Subcutaneous abdominal adipose tissue (tissue), 5 donors: ENCODE data around the gene MORN3.
"Not testable (repeated sequence)": the region's sequence is repeated elsewhere in the genome, so short reads cannot be mapped to it uniquely, and the experiment has no call there.

ENCODE experiments used
- H3K27ac ChIP-seq: one replicate; pipeline ENCODE4 v1.7.0; 2013; ENCODE audit warnings: low read depth, mild to moderate bottlenecking, inconsistent platforms, low read length, moderate library complexity
- H3K27me3 ChIP-seq, 5 donors: one replicate each; pipeline ENCODE4 v1.7.0; 2013; ENCODE audit warnings: low read length in 5 of 5, inconsistent platforms in 1 of 5; ENCODE audit not compliant: control insufficient read depth in 5 of 5, insufficient read depth in 4 of 5
- H3K36me3 ChIP-seq, 5 donors: one replicate each; pipeline ENCODE4 v1.7.0; 2013; ENCODE audit warnings: low read length in 5 of 5; ENCODE audit not compliant: control insufficient read depth in 5 of 5, insufficient read depth in 5 of 5
- H3K4me1 ChIP-seq, 5 donors: one replicate each; pipeline ENCODE4 v1.7.0; 2013; ENCODE audit warnings: low read length in 5 of 5, mild to moderate bottlenecking in 3 of 5, moderate library complexity in 1 of 5; ENCODE audit not compliant: control insufficient read depth in 5 of 5, insufficient read depth in 5 of 5
- H3K4me3 ChIP-seq, 5 donors: one replicate each; pipeline ENCODE4 v1.7.0; 2013; ENCODE audit warnings: low read length in 5 of 5, low read depth in 1 of 5
- H3K9ac ChIP-seq, 5 donors: one replicate each; pipeline ENCODE4 v1.7.0; 2013; ENCODE audit warnings: low read length in 5 of 5, mild to moderate bottlenecking in 4 of 5, moderate library complexity in 3 of 5
- H3K9me3 ChIP-seq, 5 donors: one replicate each; pipeline ENCODE4 v1.7.0; 2013; ENCODE audit warnings: low read length in 5 of 5; ENCODE audit not compliant: control insufficient read depth in 5 of 5
- donor health status: healthy.
- donor health status: healthy.
- donor health status: healthy.
- donor health status: healthy.
- donor health status: healthy.

The MORN3 gene

DNA sequence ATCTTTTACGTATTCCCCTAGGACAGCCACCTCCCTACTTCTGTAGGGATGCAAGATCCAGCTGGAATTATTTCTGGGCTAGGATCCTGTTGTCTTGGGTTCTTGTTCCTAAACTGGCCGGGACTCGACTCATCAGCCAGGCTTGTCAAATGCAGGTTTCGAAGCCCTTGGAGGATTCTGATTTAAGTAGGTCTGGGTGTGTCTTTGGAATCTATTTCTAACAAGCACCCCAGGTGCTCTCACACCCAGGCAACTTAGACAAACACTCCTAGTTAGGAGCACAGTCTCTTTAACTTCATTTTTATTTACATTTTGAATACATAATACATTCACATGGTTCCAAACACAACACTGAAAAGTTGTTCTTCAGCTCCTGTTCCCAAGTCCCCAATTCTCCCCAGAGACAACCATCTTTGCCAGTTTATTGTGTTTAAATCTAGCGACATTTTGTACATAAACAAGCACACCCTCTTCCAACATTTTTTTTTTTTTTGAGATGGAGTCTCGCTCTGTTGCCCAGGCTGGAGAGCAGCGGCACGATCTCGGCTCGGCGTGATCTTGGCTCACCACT, 20.9 kb downstream of the MORN3 start:
- H3K4me3 ChIP-seq: no peak overlapping the region
- no peaks in the 10 kb centered on the region for H3K9me3 ChIP-seq
- H3K36me3 ChIP-seq: no peaks in the 10 kb centered on the region
- no peaks in the 10 kb centered on the region for H3K4me1 ChIP-seq
- H3K27me3 ChIP-seq: no peaks in the 10 kb centered on the region
- H3K27ac ChIP-seq: no peak overlapping the region
- peak overlapping the region in 1 of 5 donors; percentile 25 for H3K9ac ChIP-seq

GRCh38 chr12:121641343-121641630, 28.2 kb downstream of the MORN3 start:
- peaks cover 0 to 16% (median 13%) of the 10 kb centered on the region in 5 donors for H3K36me3 ChIP-seq
- H3K9ac ChIP-seq: no peak overlapping the region
- no peaks in the 10 kb centered on the region for H3K27me3 ChIP-seq
- no peak overlapping the region for H3K4me3 ChIP-seq
- no peak overlapping the region for H3K27ac ChIP-seq
- H3K9me3 ChIP-seq: no peaks in the 10 kb centered on the region
- H3K4me1 ChIP-seq: peaks cover 0 to 12% (median 5%) of the 10 kb centered on the region in 5 donors

GRCh38 chr12:121638298-121639202, 30.9 kb downstream of the MORN3 start:
- peaks cover 0 to 16% (median 13%) of the 10 kb centered on the region in 5 donors for H3K36me3 ChIP-seq
- no peak overlapping the region for H3K27ac ChIP-seq
- H3K27me3 ChIP-seq: no peaks in the 10 kb centered on the region
- H3K4me1 ChIP-seq: peaks cover 0 to 12% (median 5%) of the 10 kb centered on the region in 5 donors
- H3K9me3 ChIP-seq: no peaks in the 10 kb centered on the region
- no peak overlapping the region for H3K9ac ChIP-seq
- no peak overlapping the region for H3K4me3 ChIP-seq

GRCh38 chr12:121637231-121637914, 32.1 kb downstream of the MORN3 start:
- Histone ChIP-seq H3K27ac (no peak overlapping the region), H3K27me3 (no peaks in the 10 kb centered on the region), H3K36me3 (peaks cover 0 to 16% (median 13%) of the 10 kb centered on the region in 5 donors), H3K9me3 (no peaks in the 10 kb centered on the region), H3K4me1 (peaks cover 0 to 17% (median 5%) of the 10 kb centered on the region in 5 donors), H3K9ac (peak overlapping the region in 1 of 5 donors; percentile 48), H3K4me3 (no peak overlapping the region)

GRCh38 chr12:121634836-121635235, 34.6 kb downstream of the MORN3 start:
- no peak overlapping the region for H3K4me3 ChIP-seq
- no peak overlapping the region for H3K27ac ChIP-seq
- no peaks in the 10 kb centered on the region for H3K9me3 ChIP-seq
- no peaks in the 10 kb centered on the region for H3K27me3 ChIP-seq
- H3K36me3 ChIP-seq: no peaks in the 10 kb centered on the region
- H3K4me1 ChIP-seq: peaks cover 1 to 35% (median 11%) of the 10 kb centered on the region in 5 donors
- H3K9ac ChIP-seq: no peak overlapping the region

- not testable (repeated sequence) for H3K9ac ChIP-seq, H3K27ac ChIP-seq
These were observed 35.6 kb downstream of the MORN3 start for GRCh38 chr12:121633833-121634196.

DNA sequence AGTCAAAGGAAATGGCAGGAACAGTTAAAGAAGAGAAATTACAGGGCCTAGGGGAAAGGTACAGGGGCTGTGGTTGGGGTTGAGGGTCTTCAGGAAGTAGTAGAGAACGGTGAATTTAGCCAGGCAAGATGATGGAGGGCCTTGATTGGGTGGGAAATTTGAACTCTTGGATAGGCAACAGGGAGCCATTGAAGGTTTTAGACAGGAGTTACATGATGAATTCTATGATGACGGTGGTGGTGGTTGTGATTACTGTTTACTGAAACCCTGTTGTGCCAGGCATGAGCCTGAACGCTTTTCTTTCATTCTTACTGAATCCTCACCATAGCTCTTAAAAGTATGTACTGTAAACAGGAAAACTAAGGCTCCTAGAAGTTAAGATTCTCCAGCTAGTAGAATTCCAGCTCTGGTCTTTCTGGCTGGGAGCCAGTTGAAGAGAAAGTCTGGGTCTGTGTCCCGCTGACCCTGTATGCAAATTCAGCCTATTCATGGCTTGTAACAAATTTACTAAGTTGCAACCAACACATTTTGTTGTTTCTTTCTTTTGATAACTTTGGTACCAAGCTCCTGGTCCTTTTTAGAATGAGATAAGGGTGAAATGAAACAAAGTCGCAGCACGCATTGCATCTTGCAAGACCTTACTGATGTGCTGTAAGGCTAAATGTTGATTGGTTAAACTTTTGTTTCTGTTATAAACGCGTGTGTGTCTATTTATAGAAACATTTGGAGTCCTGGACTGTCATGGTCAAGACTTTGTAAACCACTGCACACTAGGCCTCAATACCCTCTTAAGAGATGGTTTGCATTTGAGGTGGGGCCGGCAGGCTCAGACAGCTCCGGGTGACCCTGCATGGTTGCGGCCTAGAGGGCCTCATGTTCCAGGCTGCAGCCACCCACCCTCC, 37.1 kb downstream of the MORN3 start:
- no peaks in the 10 kb centered on the region for H3K36me3 ChIP-seq
- H3K27me3 ChIP-seq: no peaks in the 10 kb centered on the region
- no peak overlapping the region for H3K4me3 ChIP-seq
- H3K27ac ChIP-seq: no peak overlapping the region
- H3K4me1 ChIP-seq: peaks cover 5 to 50% (median 32%) of the 10 kb centered on the region in 5 donors
- H3K9ac ChIP-seq: peak overlapping the region in 1 of 5 donors; percentile 28
- no peaks in the 10 kb centered on the region for H3K9me3 ChIP-seq

More at GRCh38 chr12:121633833-121634196, 35.6 kb downstream of the MORN3 start:
- H3K27me3 ChIP-seq, H3K4me3 ChIP-seq, H3K36me3 ChIP-seq, H3K9me3 ChIP-seq: not testable (repeated sequence)
- peaks cover 2 to 44% (median 19%) of the 10 kb centered on the region in 5 donors for H3K4me1 ChIP-seq

DNA sequence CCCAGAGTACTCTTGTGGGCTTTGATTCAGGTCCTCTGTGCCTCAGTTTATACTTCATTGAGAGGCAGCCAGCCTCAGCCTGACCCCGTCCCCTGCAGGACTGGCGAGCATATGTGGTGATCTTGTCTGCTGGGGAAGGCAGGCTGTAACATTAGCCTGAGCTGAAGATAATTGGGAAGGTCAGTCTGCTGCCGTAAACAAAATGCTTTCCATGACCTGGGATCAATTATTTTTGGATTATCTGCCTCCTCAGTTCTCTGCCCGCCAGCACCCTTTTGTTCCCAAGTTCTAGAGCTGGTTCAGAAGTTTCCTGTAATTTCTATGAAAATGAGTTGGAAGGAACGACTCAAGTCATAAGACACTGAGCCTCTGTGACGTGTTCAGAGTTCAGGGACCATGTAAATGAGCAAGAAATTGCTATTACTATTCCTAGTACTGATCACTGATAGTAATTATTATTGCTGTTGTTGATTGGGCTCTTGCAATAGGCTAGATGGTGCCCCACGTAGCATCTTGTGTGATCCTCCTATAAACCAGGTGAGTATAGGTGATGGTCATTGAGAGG, 38.6 kb downstream of the MORN3 start:
- Histone ChIP-seq H3K4me1 (peaks cover 5 to 50% (median 36%) of the 10 kb centered on the region in 5 donors), H3K9ac (no peak overlapping the region), H3K27ac (no peak overlapping the region), H3K4me3 (no peak overlapping the region), H3K9me3 (no peaks in the 10 kb centered on the region), H3K27me3 (no peaks in the 10 kb centered on the region), H3K36me3 (no peaks in the 10 kb centered on the region)

GRCh38 chr12:121628536-121628935, 40.9 kb downstream of the MORN3 start:
- Histone ChIP-seq H3K9ac (no peak overlapping the region), H3K36me3 (no peaks in the 10 kb centered on the region), H3K4me1 (peaks cover 6 to 55% (median 46%) of the 10 kb centered on the region in 5 donors), H3K9me3 (no peaks in the 10 kb centered on the region), H3K27me3 (no peaks in the 10 kb centered on the region), H3K4me3 (peak overlapping the region in 1 of 5 donors; percentile 72), H3K27ac (no peak overlapping the region)
